SK-N-SH (cell line): ENCODE measurements around the gene AFAP1. TPM values are rescaled to one million over a fixed set of nuclear protein-coding genes. Genes with fewer than 3 reads are reported as not detected.

Source experiments
- CTCF ChIA-PET: fragments of 300-600, 350-600 bp; formaldehyde crosslinking; extraction: SDS; loops from one replicate; lab custom pipeline; 2021; lab: Yijun Ruan, JAX
- POLR2A ChIA-PET: fragments of 350-600 bp; sonication (Branson Sonifier 250); formaldehyde crosslinking; extraction: SDS; loops from one replicate; lab custom pipeline; 2020; ENCODE audit warnings: antibody characterized with exemption, inconsistent platforms; lab: Yijun Ruan, JAX
- DNase-seq: peaks from one replicate; pipeline ENCODE4 v3.0.0; 2012
- H2AFZ ChIP-seq: fragments of 200-600 bp; sonication (generic); 2 replicates; pipeline ENCODE4 v1.8.1; 2016; ENCODE audit warnings: antibody characterized with exemption, mild to moderate bottlenecking, low read depth
- H3F3A ChIP-seq: fragments of 200-600 bp; sonication (generic); replicated peaks from 2 replicates; pipeline ENCODE3; 2016; ENCODE audit warnings: antibody characterized with exemption, mild to moderate bottlenecking; ENCODE audit not compliant: insufficient read depth
- H3K27ac ChIP-seq, 2 experiments: fragments of 200-500 bp in 1 of 2; fragments of 200-600 bp in 1 of 2; sonication (Bioruptor generic) in 1 of 2; sonication (generic), shearing (Covaris generic) in 1 of 2; 2 replicates each; pipeline versions ENCODE4 v1.5.1 to v1.6.1; 2014 to 2016; ENCODE audit warnings: low read depth in 2 of 2, inconsistent platforms in 1 of 2, low read length in 1 of 2, mild to moderate bottlenecking in 1 of 2, mixed read lengths in 1 of 2
- H3K27me3 ChIP-seq: fragments of 200-600 bp; sonication (generic), shearing (Covaris generic); 2 replicates; pipeline ENCODE4 v1.6.1; 2016; ENCODE audit warnings: mixed run types; ENCODE audit not compliant: insufficient read depth
- H3K36me3 ChIP-seq, 2 experiments: fragments of 200-500 bp in 1 of 2; fragments of 200-600 bp in 1 of 2; sonication (Bioruptor generic) in 1 of 2; sonication (generic) in 1 of 2; replicated peaks in 1 of 2; 2 replicates each; pipeline versions ENCODE3 to v1.5.1; 2014 to 2016; ENCODE audit warnings: low read length in 1 of 2, mild to moderate bottlenecking in 1 of 2; ENCODE audit not compliant: insufficient read depth in 2 of 2, control insufficient read depth in 1 of 2
- H3K4me1 ChIP-seq, 2 experiments: fragments of 200-500 bp in 1 of 2; fragments of 200-600 bp in 1 of 2; sonication (Bioruptor generic) in 1 of 2; sonication (generic), shearing (Covaris generic) in 1 of 2; 2 replicates each; pipeline versions ENCODE4 v1.5.1 to v1.6.1; 2014 to 2016; ENCODE audit warnings: low read depth in 1 of 2, low read length in 1 of 2, mixed run types in 1 of 2; ENCODE audit not compliant: insufficient read depth in 2 of 2, control insufficient read depth in 1 of 2
- H3K4me2 ChIP-seq: fragments of 200-600 bp; sonication (generic), shearing (Covaris generic); 2 replicates; pipeline ENCODE4 v1.6.1; 2017; ENCODE audit warnings: mixed run types
- H3K4me3 ChIP-seq, 2 experiments: fragments of 200-500 bp in 1 of 2; fragments of 200-600 bp in 1 of 2; sonication (Bioruptor generic) in 1 of 2; sonication (generic), shearing (Covaris generic) in 1 of 2; 2 replicates each; pipeline versions ENCODE4 v1.5.1 to v1.8.1; 2014 to 2016; ENCODE audit warnings: low read depth in 2 of 2, inconsistent platforms in 1 of 2, low read length in 1 of 2, mild to moderate bottlenecking in 1 of 2, mixed read lengths in 1 of 2, moderate library complexity in 1 of 2
- H3K79me2 ChIP-seq: fragments of 200-600 bp; sonication (generic); 2 replicates; pipeline ENCODE4 v1.8.1; 2017; ENCODE audit warnings: mild to moderate bottlenecking; ENCODE audit not compliant: insufficient read depth
- H3K9ac ChIP-seq: fragments of 200-600 bp; sonication (generic); 2 replicates; pipeline ENCODE4 v1.6.1; 2017; ENCODE audit warnings: mixed run types
- H3K9me2 ChIP-seq: fragments of 200-600 bp; sonication (generic); 2 replicates; pipeline ENCODE4 v1.6.1; 2017; ENCODE audit warnings: mixed run types
- H3K9me3 ChIP-seq: fragments of 200-600 bp; sonication (generic); 2 replicates; pipeline ENCODE4 v1.6.1; 2017; ENCODE audit warnings: mixed run types, mild to moderate bottlenecking, moderate library complexity
- H4K20me1 ChIP-seq: fragments of 200-600 bp; sonication (generic); 2 replicates; pipeline ENCODE4 v1.6.1; 2017; ENCODE audit warnings: mild to moderate bottlenecking, mixed run types; ENCODE audit not compliant: insufficient read depth
- EZH2phosphoT487 ChIP-seq: fragments of 200-600 bp; sonication (generic); IDR thresholded peaks from 2 replicates; pipeline ENCODE4 v1.6.1; 2017; ENCODE audit warnings: low read depth, mixed run types, mild to moderate bottlenecking, antibody characterized with exemption, moderate library complexity, borderline replicate concordance
- FOXJ3 ChIP-seq: sonication (generic); formaldehyde crosslinking; IDR thresholded peaks from 2 replicates; pipeline ENCODE4 v1.5.1; 2020; ENCODE audit warnings: mild to moderate bottlenecking, missing genetic modification reagents
- JUND ChIP-seq: IDR thresholded peaks from 2 replicates; pipeline ENCODE4 v1.4.0; 2012
- MAX ChIP-seq: IDR thresholded peaks from 2 replicates; pipeline ENCODE4 v1.4.0; 2012; ENCODE audit warnings: low read depth
- MEF2A ChIP-seq: IDR thresholded peaks from 2 replicates; pipeline ENCODE4 v1.4.0; 2012; ENCODE audit warnings: low read depth, borderline replicate concordance
- NRF1 ChIP-seq: IDR thresholded peaks from 2 replicates; pipeline ENCODE4 v1.6.1; 2012; ENCODE audit warnings: low read depth, mild to moderate bottlenecking, low read length
- RCOR1 ChIP-seq: fragments of 150-350 bp; IDR thresholded peaks from 2 replicates; pipeline ENCODE4 v1.6.1; 2017; ENCODE audit warnings: antibody characterized with exemption, low read length
- SIN3A ChIP-seq: IDR thresholded peaks from 2 replicates; pipeline ENCODE4 v1.6.1; 2012; ENCODE audit warnings: low read depth, mild to moderate bottlenecking, low read length, moderate library complexity, borderline replicate concordance
- YY1 ChIP-seq: IDR thresholded peaks from 2 replicates; pipeline ENCODE4 v1.4.0; 2012; ENCODE audit warnings: low read depth, mild to moderate bottlenecking
- ZBTB33 ChIP-seq: IDR thresholded peaks from 2 replicates; pipeline ENCODE4 v1.4.0; 2012; ENCODE audit warnings: low read depth, borderline replicate concordance
- WGBS: methylation state at CpG from one replicate; pipeline ENCODE4 v1.1.6; 2017; ENCODE audit warnings: low lambda C conversion rate; 5-methylcytosine and 5-hydroxymethylcytosine counted together
- polyA plus RNA-seq, 3 experiments: library from polyadenylated mRNA; depleted of rRNA; stranded (reverse); fragments of >200 nt; gene quantifications; 2 replicates each; pipeline ENCODE4 v1.2.3, GENCODE V29; 2012

Gene AFAP1
- polyA plus RNA-seq, 1 of the 3 experiments (the other 2 are of a cell fraction), result 67.9 TPM

GRCh38 chr4:7772711-7773385 is 166.8 kb downstream of the AFAP1 start:
- ChIA-PET CTCF (interaction anchor here (0.8 to 6.1 kb wide), 5 partner anchors 11 to 30 kb away, joined by 3 to 42 read pairs (median 5); no protein-coding TSS in a partner anchor), POLR2A (no interaction called here)
- Histone ChIP-seq H3K27ac (no peak overlapping the region; a peak in 1 of 4 replicates), H3F3A (peaks cover 38% of the 10 kb centered on the region), H3K9me3 (no peaks in the 10 kb centered on the region), H4K20me1 (peaks cover 69% of the 10 kb centered on the region), H3K27me3 (no peaks in the 10 kb centered on the region), H3K79me2 (peaks cover 97% of the 10 kb centered on the region), H3K4me1 (peaks cover 0 to 19% of the 10 kb centered on the region in 2 experiments; a peak in 1 of 4 replicates), H3K4me3 (no peak overlapping the region), H3K9me2 (no peaks in the 10 kb centered on the region), H3K4me2 (no peak overlapping the region), H3K36me3 (peaks cover 89 to 94% of the 10 kb centered on the region in 2 experiments), H2AFZ (no peak overlapping the region), H3K9ac (no peak overlapping the region)
- 94% methylated on average over 22 of the region's 31 CpGs for WGBS
- DNase-seq, result no peak
- TF ChIP-seq ZBTB33 (no peak), JUND (no peak), MAX (no peak), EZH2phosphoT487 (no peak), FOXJ3 (no peak), NRF1 (no peak), YY1 (no peak), MEF2A (no peak), SIN3A (no peak), RCOR1 (no peak)

GRCh38 chr4:7771541-7772507 is 167.8 kb downstream of the AFAP1 start:
- peak; percentile 62 for DNase-seq
- no peaks in the 10 kb centered on the region for H3K9me3 ChIP-seq
- H3K9ac ChIP-seq, result no peak overlapping the region
- peaks cover 89 to 94% of the 10 kb centered on the region in 2 experiments for H3K36me3 ChIP-seq
- H3K4me3 ChIP-seq, result no peak overlapping the region
- H3K27ac ChIP-seq, result peak overlapping the region in 1 of 2 experiments; percentile 34; a peak in 1 of 4 replicates
- WGBS, result 79% methylated on average over 26 of the region's 26 CpGs
- H2AFZ ChIP-seq, result no peak overlapping the region
- H3K27me3 ChIP-seq, result no peaks in the 10 kb centered on the region
- ChIA-PET CTCF (interaction anchor here (1.0 to 7.2 kb wide), 17 partner anchors 7 to 215 kb away, joined by 3 to 137 read pairs (median 8); no protein-coding TSS in a partner anchor), POLR2A (no interaction called here)
- H3K9me2 ChIP-seq, result no peaks in the 10 kb centered on the region
- peaks cover 0 to 22% of the 10 kb centered on the region in 2 experiments; a peak in 1 of 4 replicates for H3K4me1 ChIP-seq
- H4K20me1 ChIP-seq, result peaks cover 75% of the 10 kb centered on the region
- no peak overlapping the region for H3K4me2 ChIP-seq
- H3F3A ChIP-seq, result peaks cover 38% of the 10 kb centered on the region
- peaks cover 97% of the 10 kb centered on the region for H3K79me2 ChIP-seq
- no peak for TF ChIP-seq ZBTB33
